ENCODE data around the gene KLHDC7A.

Gene KLHDC7A

GRCh38 chr1:18463984-18464664 is 16.6 kb upstream of the KLHDC7A start:
- Mint-ChIP-seq H3K4me3 (no peak overlapping the region), H3K27me3 (peaks cover 12% of the 10 kb centered on the region), H3K4me1 (no peaks in the 10 kb centered on the region), H3K9me3 (no peaks in the 10 kb centered on the region), H3K27ac (no peak overlapping the region), H3K36me3 (no peaks in the 10 kb centered on the region)

GRCh38 chr1:18464665-18465050 is 16.1 kb upstream of the KLHDC7A start:
- no peaks in the 10 kb centered on the region for H3K36me3 Mint-ChIP-seq
- no peaks in the 10 kb centered on the region for H3K9me3 Mint-ChIP-seq
- peaks cover 8% of the 10 kb centered on the region for H3K27me3 Mint-ChIP-seq
- no peak overlapping the region for H3K27ac Mint-ChIP-seq
- no peaks in the 10 kb centered on the region for H3K4me1 Mint-ChIP-seq
- H3K4me3 Mint-ChIP-seq: no peak overlapping the region

- Mint-ChIP-seq H3K4me1 (no peaks in the 10 kb centered on the region), H3K27ac (no peak overlapping the region), H3K9me3 (no peaks in the 10 kb centered on the region), H3K4me3 (no peak overlapping the region), H3K27me3 (peaks cover 4% of the 10 kb centered on the region), H3K36me3 (no peaks in the 10 kb centered on the region)
Observed at GRCh38 chr1:18466676-18467075, 14.1 kb upstream of the KLHDC7A start.

GRCh38 chr1:18468570-18468969 is 12.2 kb upstream of the KLHDC7A start:
- Mint-ChIP-seq H3K9me3 (no peaks in the 10 kb centered on the region), H3K27ac (no peak overlapping the region), H3K36me3 (no peaks in the 10 kb centered on the region), H3K4me1 (no peaks in the 10 kb centered on the region), H3K27me3 (peaks cover 2% of the 10 kb centered on the region), H3K4me3 (no peak overlapping the region)

- Mint-ChIP-seq H3K36me3 (no peaks in the 10 kb centered on the region), H3K9me3 (no peaks in the 10 kb centered on the region), H3K27ac (no peak overlapping the region), H3K4me3 (no peak overlapping the region), H3K27me3 (peaks cover 2% of the 10 kb centered on the region), H3K4me1 (no peaks in the 10 kb centered on the region)
Observed at GRCh38 chr1:18469514-18469913, 11.2 kb upstream of the KLHDC7A start.

GRCh38 chr1:18470671-18471355 is 9.9 kb upstream of the KLHDC7A start:
- H3K4me1 Mint-ChIP-seq: no peaks in the 10 kb centered on the region
- no peak overlapping the region for H3K27ac Mint-ChIP-seq
- no peaks in the 10 kb centered on the region for H3K27me3 Mint-ChIP-seq
- no peaks in the 10 kb centered on the region for H3K9me3 Mint-ChIP-seq
- no peaks in the 10 kb centered on the region for H3K36me3 Mint-ChIP-seq
- no peak overlapping the region for H3K4me3 Mint-ChIP-seq

GRCh38 chr1:18473195-18473815 is 7.4 kb upstream of the KLHDC7A start:
- H3K9me3 Mint-ChIP-seq: no peaks in the 10 kb centered on the region
- H3K27me3 Mint-ChIP-seq: no peaks in the 10 kb centered on the region
- H3K4me3 Mint-ChIP-seq: no peak overlapping the region
- H3K36me3 Mint-ChIP-seq: no peaks in the 10 kb centered on the region
- no peak overlapping the region for H3K27ac Mint-ChIP-seq
- no peaks in the 10 kb centered on the region for H3K4me1 Mint-ChIP-seq

- no peaks in the 10 kb centered on the region for H3K36me3 Mint-ChIP-seq
- H3K27me3 Mint-ChIP-seq: no peaks in the 10 kb centered on the region
- H3K27ac Mint-ChIP-seq: no peak overlapping the region
- H3K9me3 Mint-ChIP-seq: no peaks in the 10 kb centered on the region
- H3K4me3 Mint-ChIP-seq: no peak overlapping the region
- H3K4me1 Mint-ChIP-seq: peaks cover 9% of the 10 kb centered on the region
Observed at GRCh38 chr1:18474559-18475175, 6.1 kb upstream of the KLHDC7A start.

GRCh38 chr1:18475234-18475905 is 5.4 kb upstream of the KLHDC7A start:
- no peak overlapping the region for H3K27ac Mint-ChIP-seq
- H3K36me3 Mint-ChIP-seq: no peaks in the 10 kb centered on the region
- no peak overlapping the region for H3K4me3 Mint-ChIP-seq
- H3K9me3 Mint-ChIP-seq: no peaks in the 10 kb centered on the region
- H3K27me3 Mint-ChIP-seq: no peaks in the 10 kb centered on the region
- H3K4me1 Mint-ChIP-seq: peaks cover 9% of the 10 kb centered on the region

- Mint-ChIP-seq H3K27me3 (no peaks in the 10 kb centered on the region), H3K36me3 (no peaks in the 10 kb centered on the region), H3K27ac (no peak overlapping the region)
Observed at GRCh38 chr1:18479454-18479853, 1.3 kb upstream of the KLHDC7A start.

GRCh38 chr1:18481190-18481920 is 625 bp downstream of the KLHDC7A start:
- no peaks in the 10 kb centered on the region for H3K36me3 Mint-ChIP-seq
- no peak overlapping the region for H3K4me3 Mint-ChIP-seq
- H3K4me1 Mint-ChIP-seq: peaks cover 9% of the 10 kb centered on the region
- H3K9me3 Mint-ChIP-seq: no peaks in the 10 kb centered on the region
- no peak overlapping the region for H3K27ac Mint-ChIP-seq
- H3K27me3 Mint-ChIP-seq: no peaks in the 10 kb centered on the region

More at GRCh38 chr1:18479454-18479853, 1.3 kb upstream of the KLHDC7A start:
- Mint-ChIP-seq H3K9me3 (no peaks in the 10 kb centered on the region), H3K4me3 (no peak overlapping the region), H3K4me1 (peaks cover 9% of the 10 kb centered on the region)

GRCh38 chr1:18481921-18482701 is 1.4 kb downstream of the KLHDC7A start:
- Mint-ChIP-seq H3K27me3 (peaks cover 2% of the 10 kb centered on the region), H3K4me3 (no peak overlapping the region)

GRCh38 chr1:18482721-18483425 is 2.1 kb downstream of the KLHDC7A start:
- Mint-ChIP-seq H3K9me3 (no peaks in the 10 kb centered on the region), H3K4me3 (no peak overlapping the region), H3K4me1 (peaks cover 9% of the 10 kb centered on the region)

More at GRCh38 chr1:18481921-18482701, 1.4 kb downstream of the KLHDC7A start:
- H3K36me3 Mint-ChIP-seq: no peaks in the 10 kb centered on the region
- no peak overlapping the region for H3K27ac Mint-ChIP-seq
- H3K9me3 Mint-ChIP-seq: no peaks in the 10 kb centered on the region
- peaks cover 9% of the 10 kb centered on the region for H3K4me1 Mint-ChIP-seq

GRCh38 chr1:18484276-18484675 is 3.5 kb downstream of the KLHDC7A start:
- Mint-ChIP-seq H3K9me3 (no peaks in the 10 kb centered on the region), H3K27ac (no peak overlapping the region)

More at GRCh38 chr1:18482721-18483425, 2.1 kb downstream of the KLHDC7A start:
- no peak overlapping the region for H3K27ac Mint-ChIP-seq
- H3K27me3 Mint-ChIP-seq: peaks cover 4% of the 10 kb centered on the region
- H3K36me3 Mint-ChIP-seq: no peaks in the 10 kb centered on the region

More at GRCh38 chr1:18484276-18484675, 3.5 kb downstream of the KLHDC7A start:
- H3K4me1 Mint-ChIP-seq: peaks cover 5% of the 10 kb centered on the region
- H3K36me3 Mint-ChIP-seq: no peaks in the 10 kb centered on the region
- peaks cover 6% of the 10 kb centered on the region for H3K27me3 Mint-ChIP-seq
- H3K4me3 Mint-ChIP-seq: no peak overlapping the region

All from activated naive CD4-positive, alpha-beta T cell treated with anti-CD3 and anti-CD28 coated beads, Interleukin-2, amount 50 U/mL, for 24 hours (primary cell).